ENCODE data around the gene APOO.

DNA sequence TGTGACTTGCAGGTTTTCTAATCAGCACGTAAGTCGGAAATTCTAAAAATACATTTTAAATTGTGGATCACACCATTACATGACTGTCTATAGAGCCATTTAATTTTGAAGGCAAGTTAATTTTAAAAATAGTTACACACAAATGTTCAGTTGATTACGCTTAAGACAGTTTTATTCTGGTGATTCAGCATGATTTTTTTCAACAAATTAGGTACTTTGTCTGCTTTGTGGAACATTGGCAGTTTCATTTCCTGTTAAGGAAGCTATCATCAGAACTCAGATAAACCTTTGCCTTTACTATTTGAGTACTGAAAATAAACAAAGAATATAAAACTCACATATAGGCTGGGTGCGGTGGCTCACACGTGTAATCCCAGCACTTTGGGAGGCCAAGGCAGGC, 105.3 kb downstream of the APOO start:
- TF ChIP-seq, protein P1, sequence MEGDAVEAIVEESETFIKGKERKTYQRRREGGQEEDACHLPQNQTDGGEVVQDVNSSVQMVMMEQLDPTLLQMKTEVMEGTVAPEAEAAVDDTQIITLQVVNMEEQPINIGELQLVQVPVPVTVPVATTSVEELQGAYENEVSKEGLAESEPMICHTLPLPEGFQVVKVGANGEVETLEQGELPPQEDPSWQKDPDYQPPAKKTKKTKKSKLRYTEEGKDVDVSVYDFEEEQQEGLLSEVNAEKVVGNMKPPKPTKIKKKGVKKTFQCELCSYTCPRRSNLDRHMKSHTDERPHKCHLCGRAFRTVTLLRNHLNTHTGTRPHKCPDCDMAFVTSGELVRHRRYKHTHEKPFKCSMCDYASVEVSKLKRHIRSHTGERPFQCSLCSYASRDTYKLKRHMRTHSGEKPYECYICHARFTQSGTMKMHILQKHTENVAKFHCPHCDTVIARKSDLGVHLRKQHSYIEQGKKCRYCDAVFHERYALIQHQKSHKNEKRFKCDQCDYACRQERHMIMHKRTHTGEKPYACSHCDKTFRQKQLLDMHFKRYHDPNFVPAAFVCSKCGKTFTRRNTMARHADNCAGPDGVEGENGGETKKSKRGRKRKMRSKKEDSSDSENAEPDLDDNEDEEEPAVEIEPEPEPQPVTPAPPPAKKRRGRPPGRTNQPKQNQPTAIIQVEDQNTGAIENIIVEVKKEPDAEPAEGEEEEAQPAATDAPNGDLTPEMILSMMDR (IDR thresholded peaks at IDR 0.05 in 4 of 5, conservative IDR thresholded peaks at IDR 0.05 in 1 of 5), result no peak
- no peak for TF ChIP-seq POLR2A (IDR thresholded peaks at IDR 0.05)

Measured in gastrocnemius medialis (tissue), 4 donors.